HG02852 (cell line): ENCODE results near the gene DMXL1.

Source experiments
- ATAC-seq: cut with Tn5 transposase; IDR thresholded peaks from one replicate; pipeline ENCODE4 v1.9.1; 2021; ENCODE audit warnings: mild to moderate bottlenecking, moderate library complexity; ENCODE audit not compliant: unreplicated experiment

Gene DMXL1

GRCh38 chr5:119070828-119071560 is at the start of gene DMXL1:
Gene DMXL1, plus strand, starts transcription at chr5:119071087. Its CDS starts 483 bp downstream, at chr5:119071570.
- ATAC-seq, result peak; percentile 80

- ATAC-seq, result no peak
These were observed 49.6 kb upstream of the DMXL1 start for GRCh38 chr5:119021149-119021732.

GRCh38 chr5:119022017-119022745 is 48.7 kb upstream of the DMXL1 start:
- ATAC-seq, result peak; percentile 72

- no peak for ATAC-seq
These were observed 48.1 kb upstream of the DMXL1 start for GRCh38 chr5:119022773-119023172.

- no peak for ATAC-seq
These were observed 42.3 kb upstream of the DMXL1 start for GRCh38 chr5:119028575-119028974.

- peak; percentile 76 for ATAC-seq
These were observed 39.6 kb upstream of the DMXL1 start for GRCh38 chr5:119031011-119031886.

- ATAC-seq, result peak; percentile 36
These were observed 39.0 kb upstream of the DMXL1 start for GRCh38 chr5:119031905-119032304.

- no peak for ATAC-seq
These were observed 38.2 kb upstream of the DMXL1 start for GRCh38 chr5:119032656-119033055.

GRCh38 chr5:119033135-119033534 is 37.8 kb upstream of the DMXL1 start:
- ATAC-seq, result no peak

GRCh38 chr5:119036101-119036762 is 34.7 kb upstream of the DMXL1 start:
- no peak for ATAC-seq

GRCh38 chr5:119037496-119038215 is 33.2 kb upstream of the DMXL1 start:
- ATAC-seq, result no peak

- no peak for ATAC-seq
These were observed 22.6 kb upstream of the DMXL1 start for GRCh38 chr5:119048246-119048645.

GRCh38 chr5:119049824-119050449 is 20.9 kb upstream of the DMXL1 start:
- no peak for ATAC-seq

- ATAC-seq, result no peak
These were observed 16.8 kb upstream of the DMXL1 start for GRCh38 chr5:119054101-119054500.

GRCh38 chr5:119055294-119055693 is 15.6 kb upstream of the DMXL1 start:
- no peak for ATAC-seq

GRCh38 chr5:119058979-119059529 is 11.8 kb upstream of the DMXL1 start:
- no peak for ATAC-seq

- no peak for ATAC-seq
These were observed 11.1 kb upstream of the DMXL1 start for GRCh38 chr5:119059740-119060255.

- ATAC-seq, result peak; percentile 85
These were observed 7.1 kb upstream of the DMXL1 start for GRCh38 chr5:119063579-119064379.
